ENCODE measurements around the gene SYNPO2.
"Not testable (repeated sequence)": the region's sequence is repeated elsewhere in the genome, so short reads cannot be mapped to it uniquely, and the experiment has no call there.

The SYNPO2 gene

GRCh38 chr4:118976193-118976560 is 87.5 kb downstream of the SYNPO2 start:
- DNase-seq: not testable (repeated sequence)

- not testable (repeated sequence) for DNase-seq
Measured at GRCh38 chr4:118977100-118977499, 88.4 kb downstream of the SYNPO2 start.

DNA sequence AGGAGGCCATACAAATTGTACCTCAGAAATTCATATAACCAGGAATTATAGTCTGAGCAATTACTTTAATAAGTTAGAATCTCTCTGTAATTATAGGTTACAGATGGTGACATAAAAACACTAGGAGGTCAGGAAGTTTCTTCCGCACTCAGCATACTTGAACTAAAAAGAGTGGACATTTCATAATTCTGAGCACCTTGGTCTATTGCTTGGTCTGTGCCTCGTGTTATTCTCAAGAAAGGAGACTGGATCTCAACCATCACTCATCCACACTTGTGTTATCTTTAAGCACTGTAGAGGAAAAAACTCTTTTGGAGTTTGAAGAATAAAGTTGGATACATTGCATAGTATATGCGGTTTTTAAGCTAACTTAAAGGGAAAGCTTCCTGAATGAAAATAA is 91.1 kb downstream of the SYNPO2 start:
- DNase-seq: no peak

GRCh38 chr4:118981171-118981838 is 92.7 kb downstream of the SYNPO2 start:
- no peak for DNase-seq

DNA sequence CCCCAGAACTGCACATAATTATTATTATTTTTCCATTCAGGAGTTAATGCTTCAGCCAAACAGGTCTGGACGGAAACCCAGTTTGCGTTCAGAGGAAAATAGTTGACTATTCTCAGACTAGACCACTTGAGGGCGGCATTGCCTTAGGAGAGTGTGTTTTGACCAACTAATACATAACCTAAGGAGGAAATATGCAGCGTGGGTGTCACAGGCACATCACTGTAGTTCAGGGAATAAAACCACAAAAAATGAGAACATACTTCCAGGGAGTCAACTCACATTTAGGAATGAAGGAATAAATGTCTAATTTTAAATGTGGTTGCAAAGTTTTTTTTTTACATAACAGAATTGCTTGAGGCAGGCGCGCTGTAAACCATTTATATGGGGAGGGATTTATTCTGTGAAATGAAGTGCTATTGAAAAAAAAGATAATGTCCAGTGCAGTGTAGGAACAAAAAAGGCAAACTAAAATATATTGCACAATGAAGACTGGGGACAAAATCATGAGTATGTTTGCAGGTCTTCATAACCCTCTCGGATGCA is 93.3 kb downstream of the SYNPO2 start:
- no peak for DNase-seq

- no peak for DNase-seq
Measured at GRCh38 chr4:118983293-118983692, 94.6 kb downstream of the SYNPO2 start.

GRCh38 chr4:118983831-118984230 is 95.2 kb downstream of the SYNPO2 start:
- no peak for DNase-seq

DNA sequence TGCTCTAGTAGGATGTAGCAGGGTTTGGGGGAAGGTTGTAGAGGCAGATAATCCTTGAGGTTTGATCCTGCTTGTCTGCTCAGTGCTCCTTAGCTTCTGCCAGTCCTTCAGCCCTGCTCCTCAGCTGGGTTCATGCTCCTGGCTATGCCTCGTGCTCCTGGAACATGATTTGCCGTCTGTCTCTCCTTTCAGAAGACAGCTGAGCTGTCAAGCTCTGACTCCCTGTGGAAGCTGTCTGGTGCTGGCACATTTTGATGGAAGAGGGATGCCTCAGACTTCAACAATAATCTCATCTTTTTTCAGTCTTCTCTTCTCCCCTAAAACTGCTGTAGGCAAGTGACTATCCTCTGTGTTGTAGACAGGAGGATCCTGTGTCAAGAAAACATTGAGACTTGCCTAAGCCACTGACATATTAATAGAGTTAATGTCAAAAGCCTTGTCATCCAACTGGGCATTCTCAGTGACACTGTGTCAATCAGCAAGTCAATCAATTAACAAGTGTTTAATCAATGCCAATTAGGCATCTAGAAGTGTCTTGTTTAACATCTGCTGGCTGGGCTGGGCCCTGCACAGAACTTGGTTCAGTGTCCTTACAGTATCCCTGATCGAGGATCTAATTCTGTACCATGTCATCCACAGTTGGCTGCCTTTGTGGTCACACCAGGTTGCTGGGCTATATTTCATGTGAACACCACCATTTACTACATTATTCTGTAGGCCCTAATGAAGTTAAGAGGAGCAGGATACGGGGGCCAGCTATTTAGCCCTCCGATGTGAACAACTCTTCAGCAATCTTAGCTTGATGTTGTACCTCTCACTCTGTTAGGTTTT is 96.7 kb downstream of the SYNPO2 start:
- no peak for DNase-seq

- no peak for DNase-seq
Measured at GRCh38 chr4:118987959-118988634, 99.4 kb downstream of the SYNPO2 start.

- DNase-seq: no peak
Measured at GRCh38 chr4:118988635-118988972, 100.0 kb downstream of the SYNPO2 start.

- no peak for DNase-seq
Measured at GRCh38 chr4:118989098-118990080, 100.7 kb downstream of the SYNPO2 start.

- no peak for DNase-seq
Measured at GRCh38 chr4:118991686-118992085, 103.0 kb downstream of the SYNPO2 start.

- DNase-seq: no peak
Measured at GRCh38 chr4:118992149-118992548, 103.5 kb downstream of the SYNPO2 start.

DNA sequence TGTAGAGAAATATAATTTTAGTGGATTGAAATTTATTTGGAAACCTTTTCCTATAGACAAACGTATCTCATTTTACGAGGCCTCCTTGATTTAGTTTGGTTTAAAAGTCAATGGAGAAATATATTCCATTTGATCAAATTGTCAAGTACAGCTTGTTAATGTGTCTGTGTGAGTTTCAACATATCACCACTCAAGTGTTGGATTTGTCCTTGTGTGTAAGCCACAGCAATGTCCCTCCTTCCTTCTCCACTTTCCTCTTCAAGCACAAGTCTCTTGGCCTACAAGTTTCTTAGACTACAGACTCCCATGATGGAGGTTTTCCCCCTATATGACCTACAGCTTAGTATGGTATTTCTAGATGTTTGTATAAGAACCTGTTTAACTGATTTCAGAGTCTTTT is 104.7 kb downstream of the SYNPO2 start:
- DNase-seq: no peak

- DNase-seq: no peak
Measured at GRCh38 chr4:118994030-118994429, 105.4 kb downstream of the SYNPO2 start.

DNA sequence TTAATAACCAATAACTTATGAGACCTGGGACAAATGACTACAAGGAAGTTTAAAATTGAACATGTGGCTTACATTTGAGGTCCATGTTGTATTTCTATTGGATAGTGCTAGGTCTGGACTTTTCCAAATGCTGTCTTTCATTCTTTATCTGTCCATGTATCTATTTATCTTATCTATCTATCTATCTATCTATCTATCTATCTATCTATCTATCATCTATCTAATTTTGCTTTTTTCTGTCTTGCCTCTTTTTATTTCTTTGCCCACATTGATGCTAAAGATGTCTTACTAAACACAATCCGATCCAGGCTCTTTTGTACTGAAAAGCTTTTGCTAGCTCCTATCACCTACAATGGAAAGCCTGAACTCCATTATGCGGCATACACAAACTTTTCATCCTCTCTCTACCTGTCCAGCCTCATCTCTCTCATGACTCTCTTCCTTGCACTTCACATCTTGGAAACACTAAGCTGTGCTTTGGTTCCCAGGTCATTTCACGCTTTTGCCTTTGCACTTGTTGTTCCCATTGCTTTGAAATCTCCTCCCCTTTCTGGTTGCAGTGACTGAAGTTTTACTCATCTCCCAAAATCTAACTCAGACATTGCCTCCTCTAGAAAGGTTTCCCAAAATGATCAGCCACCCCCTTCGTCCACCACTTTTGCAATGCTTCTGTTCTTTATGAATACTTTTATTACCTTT is 107.2 kb downstream of the SYNPO2 start:
- no peak for DNase-seq

- no peak for DNase-seq
Measured at GRCh38 chr4:118997601-118998000, 108.9 kb downstream of the SYNPO2 start.

- DNase-seq: no peak
Measured at GRCh38 chr4:118999919-119000318, 111.3 kb downstream of the SYNPO2 start.

GRCh38 chr4:119000400-119000799 is 111.7 kb downstream of the SYNPO2 start:
- DNase-seq: no peak

DNA sequence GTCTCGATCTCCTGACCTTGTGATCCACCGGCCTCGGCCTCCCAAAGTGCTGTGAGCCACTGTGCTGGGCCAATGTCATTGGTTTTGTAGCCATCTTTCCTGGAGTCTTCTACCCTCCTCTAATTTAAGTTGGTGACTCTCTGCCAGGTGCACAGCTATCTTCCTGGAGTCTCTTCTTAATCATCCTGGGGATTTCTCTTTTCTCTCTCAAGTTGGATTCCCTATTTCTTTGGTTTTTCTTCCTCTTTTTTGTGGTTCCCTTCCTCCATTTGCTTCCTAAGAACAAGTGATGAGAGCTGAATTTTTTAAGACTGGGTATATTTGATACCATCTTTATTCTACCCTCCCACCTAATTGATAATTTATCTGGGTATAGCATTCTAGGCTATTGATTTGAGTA is 113.8 kb downstream of the SYNPO2 start:
- DNase-seq: no peak

DNA sequence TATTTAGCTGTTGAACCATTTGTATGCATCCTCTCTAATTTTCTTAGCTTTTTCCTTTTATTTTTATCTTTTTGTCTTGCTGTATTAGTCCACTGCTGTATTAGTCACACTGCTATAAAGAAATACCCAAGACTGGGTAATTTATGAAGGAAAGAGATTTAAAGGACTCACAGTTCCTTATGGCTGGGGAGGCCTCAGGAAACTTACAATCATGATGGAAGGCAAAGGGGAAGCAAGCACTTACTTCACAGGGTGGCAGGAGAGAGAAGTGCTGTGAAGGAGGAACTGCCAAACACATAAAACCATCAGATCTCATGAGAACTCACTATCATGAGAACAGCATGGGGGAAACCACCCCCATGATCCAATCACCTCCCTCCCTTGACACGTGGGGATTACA is 114.3 kb downstream of the SYNPO2 start:
- DNase-seq: not testable (repeated sequence)

DNA sequence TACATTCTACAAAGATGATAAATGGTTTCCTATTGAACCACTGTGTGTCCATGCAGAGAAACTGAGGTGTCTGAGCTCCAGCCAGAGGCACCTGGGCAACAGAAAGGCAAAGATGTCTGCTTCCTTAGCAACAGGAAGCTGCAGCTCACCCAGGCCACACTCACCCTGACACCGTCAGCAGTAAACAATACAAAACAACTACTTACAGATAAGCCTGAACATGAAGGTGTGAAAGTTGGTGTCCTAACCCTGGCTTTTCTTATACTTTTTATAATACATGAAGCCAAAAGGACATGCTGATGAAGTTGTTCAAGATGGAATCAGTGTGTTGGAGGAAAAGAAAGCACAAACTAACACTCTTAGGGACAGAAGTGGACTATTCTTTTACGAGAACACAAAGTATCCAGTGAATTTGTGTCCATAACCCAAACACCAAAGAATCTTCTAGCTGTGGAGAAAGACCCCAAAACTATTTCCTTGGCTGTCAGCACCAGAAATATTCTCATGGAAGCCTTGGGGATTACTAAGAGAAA is 117.3 kb downstream of the SYNPO2 start:
- no peak for DNase-seq
